SHP77 treated with DMSO at 0.1 percent for 48 hours (cell line): ENCODE results near the gene ARGLU1.
"Not testable (repeated sequence)": the region's sequence is repeated elsewhere in the genome, so short reads cannot be mapped to it uniquely, and the experiment has no call there.

Experiments used
- DNase-seq: peaks from one replicate; lab custom pipeline; 2025; lab: John Stamatoyannopoulos, UW

ARGLU1 gene, protein sequence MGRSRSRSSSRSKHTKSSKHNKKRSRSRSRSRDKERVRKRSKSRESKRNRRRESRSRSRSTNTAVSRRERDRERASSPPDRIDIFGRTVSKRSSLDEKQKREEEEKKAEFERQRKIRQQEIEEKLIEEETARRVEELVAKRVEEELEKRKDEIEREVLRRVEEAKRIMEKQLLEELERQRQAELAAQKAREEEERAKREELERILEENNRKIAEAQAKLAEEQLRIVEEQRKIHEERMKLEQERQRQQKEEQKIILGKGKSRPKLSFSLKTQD

GRCh38 chr13:106567474-106568298 is at the start of gene ARGLU1:
ARGLU1 (minus strand) TSS chr13:106568137; CDS start chr13:106567919, 218 bp downstream.
- peak; percentile 93 for DNase-seq

DNA sequence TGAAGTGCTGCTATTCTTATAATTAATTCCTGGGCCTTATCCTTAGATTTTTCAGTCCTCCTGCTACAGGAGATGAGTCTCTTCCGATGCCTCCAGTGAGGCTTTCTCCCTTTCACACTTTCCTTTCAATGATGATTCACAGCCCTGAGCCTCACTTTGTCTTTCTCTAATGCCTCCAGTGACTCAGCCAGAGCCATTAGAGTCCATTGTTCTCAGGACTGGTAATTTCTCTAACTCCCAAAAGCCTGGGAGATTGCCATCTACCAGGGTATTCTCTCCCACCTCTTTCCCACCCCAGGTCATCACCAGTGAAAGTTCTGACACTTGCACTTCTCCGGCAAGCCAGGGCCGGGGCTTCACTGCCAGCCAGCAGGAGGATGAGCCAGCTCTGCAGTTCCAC is 49.6 kb upstream of the ARGLU1 start:
- DNase-seq: no peak

DNA sequence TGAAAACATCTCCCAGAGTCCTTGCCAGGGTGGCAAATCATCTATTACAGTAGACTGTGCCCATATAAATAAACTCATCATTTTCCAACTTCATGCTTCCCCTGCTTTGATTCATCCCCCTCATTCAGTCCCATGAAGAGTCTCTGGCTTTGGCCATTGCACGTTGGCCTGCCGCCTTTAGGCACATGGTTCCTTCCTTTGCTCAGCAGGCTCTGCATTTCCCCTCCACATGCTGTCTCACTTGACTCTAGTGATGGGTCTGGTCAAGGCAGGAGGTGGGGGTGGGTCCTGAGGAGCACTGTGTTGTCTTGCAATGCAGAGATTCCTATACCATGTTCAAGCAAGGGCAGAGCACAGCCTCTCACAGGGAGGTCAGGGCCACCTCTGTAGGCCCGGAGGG is 48.8 kb upstream of the ARGLU1 start:
- DNase-seq: no peak

DNA sequence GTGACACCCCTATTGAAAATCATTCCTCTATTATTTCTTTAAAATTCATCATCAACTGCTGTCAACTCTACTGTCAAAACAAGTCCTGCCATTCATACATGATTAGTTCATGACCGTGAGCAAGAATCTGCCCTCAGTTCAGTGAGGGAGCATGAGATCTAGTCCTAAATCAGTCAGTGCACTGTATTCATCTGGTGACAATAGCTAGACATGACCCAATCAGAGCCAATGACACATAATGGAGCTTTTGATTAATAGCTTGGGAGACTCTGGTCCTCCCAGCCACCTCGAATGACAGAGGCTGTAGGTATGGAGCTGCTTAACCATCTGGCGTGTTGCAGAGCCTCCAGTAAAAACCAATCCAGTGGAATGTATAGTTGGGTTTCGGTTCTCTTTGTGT is 46.9 kb upstream of the ARGLU1 start:
- no peak for DNase-seq

GRCh38 chr13:106612688-106613087 is 44.8 kb upstream of the ARGLU1 start:
- no peak for DNase-seq

- no peak for DNase-seq
Observed at GRCh38 chr13:106610486-106610885, 42.5 kb upstream of the ARGLU1 start.

DNA sequence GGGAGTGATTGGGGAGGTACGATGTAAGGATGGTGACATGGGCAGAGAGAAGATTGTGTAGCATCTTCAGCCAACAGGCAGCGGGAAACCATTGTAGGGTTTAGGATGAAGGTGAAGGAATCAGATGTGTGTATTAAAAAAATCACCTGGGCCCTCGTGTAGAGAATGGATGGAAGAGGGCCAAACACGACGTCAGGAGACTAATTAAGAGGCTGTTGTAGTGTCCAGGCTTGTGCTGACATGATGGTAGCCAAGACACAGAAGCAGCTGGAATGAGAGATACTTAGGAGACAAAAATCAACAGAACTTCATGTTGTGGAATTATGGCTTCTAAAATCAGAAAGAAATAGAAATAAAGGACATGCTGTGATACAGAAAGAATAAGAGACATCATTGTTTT is 41.2 kb upstream of the ARGLU1 start:
- no peak for DNase-seq

- DNase-seq: no peak
Observed at GRCh38 chr13:106603546-106603945, 35.6 kb upstream of the ARGLU1 start.

DNA sequence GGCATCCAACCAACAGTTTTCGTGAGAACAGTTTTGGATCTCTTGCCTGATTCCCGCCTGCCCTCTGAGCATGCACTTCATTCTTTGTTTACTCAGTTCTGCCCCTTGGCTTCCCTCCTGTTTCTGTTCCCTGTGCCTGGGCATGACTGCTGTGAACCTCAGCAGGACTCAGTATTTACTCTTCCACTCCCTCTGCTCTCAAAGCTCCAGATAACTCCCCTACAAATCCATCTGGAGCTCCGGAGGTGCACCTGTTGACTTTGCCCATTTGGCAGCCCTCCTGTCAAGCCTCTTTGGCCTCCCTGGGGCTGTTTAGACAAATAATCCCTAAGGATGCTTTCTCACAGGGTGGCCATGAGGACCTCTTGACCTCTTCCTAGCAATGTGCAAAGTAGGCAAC is 34.2 kb upstream of the ARGLU1 start:
- DNase-seq: peak; percentile 38

GRCh38 chr13:106601489-106601888 is 33.6 kb upstream of the ARGLU1 start:
- DNase-seq: no peak

GRCh38 chr13:106600798-106601135 is 32.8 kb upstream of the ARGLU1 start:
- not testable (repeated sequence) for DNase-seq

DNA sequence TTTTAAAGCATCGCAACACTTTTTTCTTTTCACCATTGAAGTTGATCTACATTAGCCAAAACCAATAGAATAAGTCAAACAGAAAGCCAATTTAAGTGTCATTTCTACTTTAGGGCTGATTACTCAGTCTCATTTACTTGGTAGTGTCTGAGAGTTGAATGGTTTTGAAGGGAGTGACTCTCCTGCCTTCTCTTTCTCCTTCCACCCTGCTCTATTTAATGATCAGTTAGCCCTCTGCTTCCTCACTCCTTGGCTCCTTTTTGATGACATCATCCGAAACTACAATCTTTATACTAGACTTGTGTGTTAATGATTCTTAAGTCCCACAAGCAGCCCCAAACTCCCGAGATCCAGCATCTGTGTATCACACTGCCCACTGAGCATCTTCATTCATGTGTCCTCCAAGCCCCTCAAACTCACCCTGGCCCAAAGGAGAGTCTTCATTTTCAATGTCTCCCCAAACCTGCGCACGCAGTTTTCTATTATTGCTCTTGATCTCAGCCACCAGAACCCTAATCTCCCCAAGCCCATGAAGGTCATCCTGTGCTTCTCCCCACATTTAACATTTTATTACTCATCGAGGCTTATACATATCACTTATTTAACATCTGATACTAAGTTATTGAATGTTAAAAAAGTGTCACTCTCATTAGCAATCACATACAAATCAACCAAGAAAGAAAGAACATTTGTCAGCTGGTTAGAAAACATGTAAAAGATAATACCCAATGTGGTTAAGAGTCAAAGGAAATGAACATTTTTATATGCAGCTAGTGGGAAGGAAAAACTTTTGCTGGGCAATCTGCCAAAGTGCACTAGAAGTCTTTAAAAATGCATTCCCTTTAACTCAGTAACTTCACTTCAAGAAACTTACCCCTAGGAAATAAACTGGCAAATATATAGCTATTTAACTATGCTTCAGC is 32.2 kb upstream of the ARGLU1 start:
- DNase-seq: no peak

DNA sequence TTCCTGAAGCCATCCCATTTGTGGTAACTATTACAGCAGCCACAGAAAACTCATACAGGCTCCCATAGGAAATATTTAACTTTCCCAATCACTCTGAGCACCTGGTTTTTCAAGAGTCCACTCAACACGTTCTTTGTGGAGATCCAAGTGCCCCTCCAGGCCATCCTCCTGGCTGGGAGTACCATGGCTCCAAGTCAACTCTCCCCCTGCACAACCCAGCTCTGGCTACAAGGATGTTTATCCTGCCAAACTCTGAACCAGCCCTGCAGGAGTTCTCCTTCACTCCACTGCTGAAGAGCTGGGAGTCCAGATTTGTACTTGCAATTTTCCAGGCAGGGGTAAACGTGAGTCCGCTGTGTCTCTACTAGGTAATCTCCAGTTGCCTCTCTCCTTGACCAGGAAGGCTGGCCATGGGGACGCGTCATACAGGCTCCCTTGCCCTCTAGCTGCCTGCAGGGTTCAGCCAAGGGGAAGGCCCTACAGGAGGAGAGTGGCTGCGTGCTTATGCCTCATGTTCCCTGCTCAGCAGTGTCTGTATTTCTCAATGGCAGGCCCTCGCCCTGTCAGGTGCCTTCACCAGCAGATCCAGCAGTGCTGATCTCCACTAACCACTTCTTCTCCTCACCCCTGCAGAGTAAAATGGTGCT is 29.9 kb upstream of the ARGLU1 start:
- DNase-seq: no peak

DNA sequence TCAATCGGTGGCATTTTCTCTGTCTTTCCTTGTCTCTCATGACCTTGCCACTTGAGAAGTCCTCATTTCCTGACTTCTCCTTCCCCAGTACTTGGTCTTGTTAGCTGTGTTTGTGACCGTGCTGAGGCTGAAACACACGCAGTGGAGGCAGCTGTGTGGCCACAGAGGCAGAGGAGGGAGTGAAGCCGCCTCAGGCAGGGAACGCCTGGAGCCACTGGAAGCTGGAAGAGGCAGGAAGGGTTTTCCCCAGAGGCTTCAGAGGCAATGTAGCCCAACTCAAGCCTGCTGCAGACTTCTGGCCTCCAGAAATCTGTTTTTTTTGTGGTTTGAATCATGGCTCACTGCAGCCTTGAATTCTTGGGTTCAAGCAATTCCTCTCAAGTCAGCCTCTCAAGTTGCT is 29.2 kb upstream of the ARGLU1 start:
- no peak for DNase-seq

DNA sequence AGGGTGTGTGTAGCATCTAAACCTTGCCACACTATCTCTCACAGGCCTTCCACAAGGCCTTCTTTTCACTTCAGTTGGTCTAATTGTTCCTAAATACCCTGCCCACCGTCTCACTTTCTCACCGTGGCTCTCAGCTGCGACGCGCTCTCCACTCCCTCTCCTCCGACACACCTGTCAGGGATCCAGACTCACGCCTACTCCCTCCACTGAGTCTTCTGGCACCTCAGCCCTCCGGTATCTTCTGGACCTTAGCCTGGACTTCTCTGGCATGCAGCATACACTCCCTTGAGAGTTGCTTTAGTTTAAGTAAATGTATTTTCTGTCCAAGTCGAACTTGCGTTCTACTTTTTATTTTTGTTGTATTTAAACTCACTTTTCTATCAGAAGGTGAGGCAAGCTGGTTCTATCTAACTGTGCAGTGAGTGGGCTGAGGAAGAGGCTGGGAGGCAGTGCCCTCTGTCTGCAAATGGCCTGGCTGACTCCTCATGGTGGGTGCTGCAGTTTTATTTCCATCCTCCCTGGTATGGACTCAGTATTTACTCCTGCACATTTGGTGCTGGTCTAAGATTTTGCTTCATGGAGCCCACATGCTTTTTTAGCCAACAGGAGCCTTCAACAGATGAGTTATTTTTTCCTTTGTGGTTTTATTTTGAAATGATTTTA is 28.5 kb upstream of the ARGLU1 start:
- no peak for DNase-seq

- DNase-seq: no peak
Observed at GRCh38 chr13:106595625-106596024, 27.7 kb upstream of the ARGLU1 start.

DNA sequence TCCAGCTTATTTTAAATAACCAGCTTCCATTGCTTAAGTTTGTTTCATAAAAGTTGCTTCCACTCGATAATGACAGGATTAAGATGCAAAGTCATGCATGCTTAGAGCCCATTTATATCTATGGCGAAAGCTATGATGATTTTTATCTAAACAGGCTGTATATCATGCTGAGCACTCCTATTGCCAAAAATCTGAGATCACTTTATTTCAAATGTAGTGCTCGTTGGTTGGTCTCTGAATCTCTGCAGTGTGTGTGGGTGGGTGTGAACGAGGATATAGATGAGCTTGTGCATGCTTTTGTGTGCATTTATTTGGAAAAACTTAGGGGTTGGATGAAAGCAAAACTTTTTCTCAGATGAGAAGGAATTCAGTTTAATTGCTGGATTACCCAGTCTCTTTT is 27.0 kb upstream of the ARGLU1 start:
- DNase-seq: no peak

DNA sequence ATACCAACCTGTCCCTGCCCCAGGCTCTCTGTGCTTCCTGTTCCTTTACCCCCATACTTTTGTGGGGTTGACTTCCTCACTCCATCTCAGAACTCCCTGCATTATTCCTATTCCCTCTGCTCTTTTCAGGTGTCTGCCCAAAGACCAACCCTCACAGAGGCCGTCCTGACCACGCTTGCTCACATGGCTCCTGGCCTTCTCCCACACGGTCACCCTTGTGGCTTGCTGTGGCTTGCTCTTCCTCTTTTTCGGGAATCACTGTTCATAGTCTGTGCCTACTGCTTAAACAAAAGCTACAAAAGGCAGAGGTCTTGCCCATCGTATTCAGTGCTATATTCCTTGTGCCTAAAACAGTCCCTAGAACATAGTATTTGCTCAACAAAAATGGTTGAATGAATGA is 25.2 kb upstream of the ARGLU1 start:
- no peak for DNase-seq

DNA sequence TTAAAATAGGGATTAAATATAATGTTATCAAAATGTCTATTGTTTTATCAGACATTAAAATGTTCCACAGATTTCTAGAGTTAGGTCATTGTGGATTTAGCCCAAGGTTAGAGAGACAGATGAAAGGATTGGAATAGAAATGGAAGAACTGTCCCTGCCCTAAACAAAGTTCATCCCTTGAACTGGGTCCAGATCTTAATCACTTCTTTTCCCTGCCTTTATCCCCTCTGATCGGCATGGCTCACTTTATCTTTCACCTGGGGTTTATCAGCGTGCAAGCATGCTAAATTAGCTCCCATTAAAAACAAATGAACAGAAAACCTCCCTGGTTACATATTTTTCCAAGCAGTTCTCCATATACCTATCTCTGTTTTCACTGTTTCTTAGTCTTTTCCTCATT is 23.4 kb upstream of the ARGLU1 start:
- no peak for DNase-seq

DNA sequence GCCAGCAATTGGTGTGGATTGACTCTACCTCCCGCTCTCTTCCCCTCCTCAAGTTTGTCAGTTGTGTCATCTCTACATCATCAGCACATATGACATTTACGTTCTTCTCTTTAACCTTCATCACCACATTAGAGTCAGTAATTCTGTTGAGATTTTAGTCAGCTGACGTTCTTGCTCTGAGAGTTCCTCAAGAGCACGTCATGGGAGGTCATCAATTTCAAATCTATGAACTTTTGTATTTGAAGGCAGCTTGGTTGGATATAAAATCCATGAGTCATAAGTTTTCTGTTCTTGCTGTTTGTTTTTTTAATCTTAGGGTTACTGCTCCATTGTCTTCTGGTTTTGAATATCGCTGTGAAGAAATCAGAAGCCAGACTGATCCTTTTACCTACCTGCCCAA is 21.8 kb upstream of the ARGLU1 start:
- DNase-seq: no peak

DNA sequence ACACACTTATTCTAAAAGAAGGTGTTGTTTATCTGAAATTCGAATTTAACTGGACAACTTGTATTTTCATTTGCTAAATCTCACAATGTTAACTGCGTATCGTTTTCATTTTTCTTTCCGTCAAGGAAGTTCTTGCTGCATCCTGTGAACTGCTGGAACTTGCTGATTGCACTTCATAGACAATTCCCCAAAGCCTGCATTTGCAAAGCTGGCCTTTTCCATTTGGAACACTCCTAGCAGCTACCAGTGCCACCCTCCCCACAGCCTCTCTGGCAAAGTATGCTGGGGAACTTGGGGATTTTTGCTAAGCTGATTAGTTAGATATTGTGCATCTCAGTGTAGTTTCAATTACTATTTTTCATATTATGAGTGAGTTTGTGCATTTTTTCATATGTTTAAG is 20.4 kb upstream of the ARGLU1 start:
- DNase-seq: no peak

DNA sequence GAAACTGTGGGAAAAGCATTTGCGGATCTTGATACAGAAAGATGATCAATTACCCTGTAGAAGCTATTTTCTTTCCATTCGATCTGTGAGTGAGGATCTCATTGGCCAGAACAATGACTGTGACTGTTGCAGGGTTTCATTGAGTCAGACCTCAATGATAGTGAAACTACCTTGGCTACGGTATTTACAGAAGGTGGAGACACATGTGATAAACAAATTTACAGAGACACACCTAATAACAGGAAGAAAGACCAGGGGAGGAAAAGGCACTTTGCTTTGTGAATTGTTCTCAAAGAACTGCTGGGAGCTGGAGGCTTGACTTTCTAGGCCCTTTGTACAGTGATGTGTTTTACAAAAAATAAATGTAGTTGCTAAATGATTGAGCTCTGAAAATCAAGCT is 19.9 kb upstream of the ARGLU1 start:
- DNase-seq: no peak
